NCI-H146 (cell line): ENCODE data around the gene CELA2B.
A peak's percentile ranks its signal among the peaks of the same experiment; 100 is the strongest.
"Not testable (repeated sequence)": the region's sequence is repeated elsewhere in the genome, so short reads cannot be mapped to it uniquely, and the experiment has no call there.

Experiments used
- DNase-seq: peaks from one replicate; lab custom pipeline; 2025; lab: John Stamatoyannopoulos, UW

The CELA2B gene

DNA sequence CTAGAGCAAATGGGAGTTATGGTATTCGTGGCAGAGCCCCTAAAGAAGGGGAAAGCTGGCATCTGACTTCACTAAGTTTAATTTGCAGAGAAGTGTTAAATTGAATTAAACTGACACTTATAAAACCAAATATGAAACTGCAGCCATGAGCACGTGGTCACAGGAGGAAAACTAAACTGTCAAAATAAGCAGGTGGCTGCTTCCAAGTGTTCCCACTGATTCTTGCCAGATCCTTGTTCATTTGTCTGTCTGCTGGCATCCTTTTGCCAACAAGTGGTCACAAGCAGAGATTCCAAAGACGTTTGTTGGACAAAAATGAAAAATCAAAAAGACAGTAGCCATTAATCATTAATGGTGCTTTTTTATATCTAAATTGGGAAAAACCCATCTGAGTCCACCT lies 6.5 kb upstream of the CELA2B start:
- DNase-seq: no peak

DNA sequence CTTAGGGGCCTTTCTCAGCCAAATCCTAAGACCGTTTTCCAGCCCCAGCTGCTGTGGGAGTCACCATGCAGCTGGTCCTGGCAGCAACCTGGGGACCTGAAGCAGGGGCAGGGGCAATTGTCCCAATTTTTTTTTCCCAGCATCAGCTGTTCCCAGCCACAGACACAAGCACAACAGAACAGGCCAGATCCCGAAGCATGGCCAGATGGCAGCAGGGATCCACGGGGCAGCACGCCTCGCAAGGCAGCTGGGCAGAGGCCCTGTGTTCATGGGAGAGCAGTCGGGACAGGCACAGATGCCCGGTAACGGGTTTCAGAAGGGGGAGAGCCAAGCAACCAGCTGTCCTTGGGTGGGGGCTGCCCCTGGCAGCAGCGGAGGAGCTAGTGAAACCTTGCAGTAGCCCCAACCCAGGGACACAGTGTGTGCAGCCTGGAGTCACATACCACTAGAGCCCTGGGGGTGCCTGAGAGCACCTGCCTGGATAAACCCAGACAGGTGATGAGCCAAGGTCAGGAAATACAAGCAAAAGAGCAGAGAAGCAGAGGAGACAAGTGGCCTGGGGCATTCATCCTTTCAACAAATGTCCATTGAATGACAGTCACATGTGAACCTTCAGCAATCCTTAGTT lies 6.0 kb upstream of the CELA2B start:
- DNase-seq: peak; percentile 51

DNA sequence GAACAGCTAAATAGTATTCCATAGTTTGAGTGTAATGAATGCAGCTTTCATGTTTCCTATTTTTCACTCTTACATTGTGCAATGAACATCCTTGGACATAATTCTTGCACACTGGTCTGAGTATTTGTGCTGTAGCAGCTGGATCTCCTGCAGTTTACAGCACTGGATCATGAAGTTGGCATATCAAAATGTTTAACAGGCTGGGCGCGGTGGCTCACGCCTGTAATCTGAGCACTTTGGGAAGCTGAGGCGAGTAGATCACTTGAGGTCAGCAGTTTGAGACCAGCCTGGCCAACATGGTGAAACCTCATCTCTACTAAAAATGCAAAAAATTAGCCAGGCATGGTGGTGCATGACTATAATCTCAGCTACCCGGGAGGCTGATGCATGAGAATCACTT lies 4.8 kb upstream of the CELA2B start:
- DNase-seq: not testable (repeated sequence)

- not testable (repeated sequence) for DNase-seq
Observed at GRCh38 chr1:15471723-15472122, 4.2 kb upstream of the CELA2B start.

DNA sequence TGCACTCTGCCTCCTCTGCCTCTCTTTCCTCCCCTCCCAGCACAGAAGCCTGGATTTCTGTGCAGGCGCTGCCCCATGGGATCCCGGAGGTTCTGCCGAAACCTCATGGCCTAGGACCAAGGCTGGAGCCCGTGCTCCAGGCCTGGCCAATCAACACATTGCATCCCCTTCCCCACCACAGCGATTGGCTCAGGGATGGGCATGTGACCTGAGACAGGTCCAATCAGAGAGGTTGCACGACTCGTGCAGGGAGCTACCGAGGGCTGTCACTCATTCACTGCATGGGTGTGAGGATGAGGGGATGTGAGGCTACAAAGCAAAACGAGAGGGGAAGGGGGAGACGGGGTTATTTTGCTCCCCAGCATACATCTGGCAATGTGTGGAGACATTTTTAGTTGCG lies 3.3 kb upstream of the CELA2B start:
- no peak for DNase-seq

GRCh38 chr1:15476927-15477326 lies 1.0 kb downstream of the CELA2B start:
- DNase-seq: no peak

GRCh38 chr1:15477646-15478212 lies 1.8 kb downstream of the CELA2B start:
- DNase-seq: no peak

DNA sequence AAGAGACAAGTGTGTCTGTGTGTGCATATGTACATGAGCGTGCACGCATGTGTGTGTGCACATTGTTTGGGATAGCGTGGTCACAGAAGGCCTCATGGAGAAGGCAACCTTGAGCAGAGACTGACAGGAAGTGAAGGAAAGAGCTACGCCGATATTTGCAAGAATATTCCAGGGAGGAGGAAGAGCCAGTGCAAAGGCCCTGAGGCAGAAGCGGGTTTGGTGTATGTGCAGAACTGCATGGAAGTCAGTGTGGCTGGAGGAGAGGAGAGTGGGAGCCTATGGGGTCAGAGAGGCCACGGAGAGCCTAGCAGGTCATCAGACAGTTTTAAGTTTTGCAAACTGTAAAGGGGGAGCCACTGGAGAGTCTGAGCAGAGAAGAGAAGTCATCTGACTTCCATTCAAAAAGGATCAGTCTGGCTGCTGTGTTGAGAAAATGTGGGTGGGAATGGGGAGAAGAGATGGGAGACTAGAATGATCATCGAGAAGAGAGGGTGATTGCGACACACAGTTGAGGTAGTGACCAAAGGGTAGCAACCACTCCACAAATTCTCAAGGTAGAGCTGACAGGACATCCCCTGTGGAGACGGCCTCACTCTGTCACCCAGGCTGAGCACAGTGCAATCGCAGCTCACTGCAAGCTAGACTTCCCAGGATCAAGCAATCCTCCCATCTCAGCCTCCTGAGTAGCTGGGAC lies 3.9 kb downstream of the CELA2B start:
- DNase-seq: no peak

DNA sequence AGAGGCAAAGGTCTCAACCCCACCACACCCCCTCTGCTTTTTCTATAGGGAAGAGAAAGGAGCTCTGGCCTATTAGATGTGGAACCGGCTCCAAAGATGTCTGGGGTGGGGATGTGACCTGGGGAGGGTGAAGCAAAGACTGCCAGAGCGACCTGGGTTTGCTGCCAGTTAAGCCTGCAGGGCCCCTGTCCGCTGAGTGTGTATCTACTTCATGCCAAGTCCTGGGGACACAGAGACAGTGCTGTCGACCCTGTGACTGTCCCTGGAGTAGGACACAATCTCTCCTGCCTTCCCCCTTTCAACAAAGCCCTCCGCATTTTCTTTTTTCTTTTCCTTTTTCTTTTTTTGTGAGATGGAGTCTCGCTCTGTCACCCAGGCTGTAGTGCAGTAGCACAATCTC lies 6.6 kb downstream of the CELA2B start:
- not testable (repeated sequence) for DNase-seq

GRCh38 chr1:15482983-15483543 lies 7.2 kb downstream of the CELA2B start:
- not testable (repeated sequence) for DNase-seq

GRCh38 chr1:15483971-15484370 lies 8.1 kb downstream of the CELA2B start:
- no peak for DNase-seq

DNA sequence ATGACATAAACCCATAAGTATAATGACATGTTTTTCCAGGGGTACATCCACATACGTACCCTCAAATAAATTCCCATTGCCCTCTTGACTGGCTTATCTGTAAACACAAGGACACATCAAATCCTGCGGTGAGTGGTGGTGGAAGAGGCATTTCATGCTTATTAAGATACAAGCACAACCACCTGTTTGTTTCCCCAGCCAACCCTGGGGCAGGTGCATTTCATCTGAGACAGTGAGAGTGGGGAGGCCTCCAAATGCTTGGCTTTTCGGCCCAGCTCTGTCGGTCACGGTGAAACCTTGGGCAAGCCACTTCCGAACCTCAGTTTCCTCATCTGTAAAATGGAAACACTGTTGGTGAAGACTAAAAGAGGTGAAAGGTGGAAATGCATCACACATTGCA lies 8.5 kb downstream of the CELA2B start:
- DNase-seq: not testable (repeated sequence)

GRCh38 chr1:15485636-15486035 lies 9.7 kb downstream of the CELA2B start:
- no peak for DNase-seq

DNA sequence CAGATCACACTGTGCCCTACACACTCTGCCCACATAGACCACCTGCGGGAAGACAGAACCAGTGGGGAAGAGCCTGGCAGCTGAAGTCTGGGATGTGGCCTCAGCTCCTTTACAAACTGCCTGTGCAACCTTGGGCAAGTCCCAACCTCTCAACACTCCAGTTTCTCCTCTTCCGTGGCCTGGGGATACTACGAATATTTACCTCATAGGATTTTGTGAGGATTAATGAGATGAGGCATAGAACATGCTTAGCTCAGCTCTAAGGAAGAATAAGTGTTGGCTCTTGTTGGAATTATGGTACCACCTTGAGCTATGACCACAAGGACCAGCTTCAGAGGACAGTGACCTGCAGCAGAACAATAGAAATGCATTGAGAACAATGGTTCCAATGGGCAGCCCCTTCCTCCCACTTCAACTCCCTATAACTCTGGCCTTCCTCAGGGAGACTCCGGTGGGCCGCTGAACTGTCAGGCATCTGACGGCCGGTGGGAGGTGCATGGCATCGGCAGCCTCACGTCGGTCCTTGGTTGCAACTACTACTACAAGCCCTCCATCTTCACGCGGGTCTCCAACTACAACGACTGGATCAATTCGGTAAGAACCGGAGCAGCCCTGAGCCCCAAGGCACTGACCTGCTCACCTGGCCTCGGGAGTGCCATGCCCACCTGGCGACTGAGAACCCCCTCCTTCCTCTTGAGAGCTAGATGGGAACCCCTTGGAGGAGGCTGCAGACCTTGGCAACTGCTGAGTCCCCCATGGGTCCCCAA lies 11.1 kb downstream of the CELA2B start:
- DNase-seq: not testable (repeated sequence)

DNA sequence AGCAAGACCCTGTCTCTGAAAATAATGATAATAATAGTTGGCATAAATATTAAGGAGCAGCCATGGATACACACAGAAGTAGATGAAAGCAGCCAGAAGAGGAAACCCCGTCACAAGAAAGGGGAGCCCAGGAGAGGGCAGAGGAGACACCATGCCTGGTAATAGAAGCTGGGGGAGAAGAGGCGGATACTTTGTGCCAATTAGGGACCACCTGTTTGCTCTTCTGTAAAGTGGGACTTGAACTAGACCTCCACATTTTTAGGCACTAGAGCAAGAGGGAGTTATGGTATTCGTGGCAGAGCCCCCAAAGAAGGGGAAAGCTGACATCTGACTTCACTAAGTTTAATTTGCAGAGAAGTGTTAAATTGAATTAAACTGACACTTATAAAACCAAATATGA lies 12.5 kb downstream of the CELA2B start:
- DNase-seq: no peak

DNA sequence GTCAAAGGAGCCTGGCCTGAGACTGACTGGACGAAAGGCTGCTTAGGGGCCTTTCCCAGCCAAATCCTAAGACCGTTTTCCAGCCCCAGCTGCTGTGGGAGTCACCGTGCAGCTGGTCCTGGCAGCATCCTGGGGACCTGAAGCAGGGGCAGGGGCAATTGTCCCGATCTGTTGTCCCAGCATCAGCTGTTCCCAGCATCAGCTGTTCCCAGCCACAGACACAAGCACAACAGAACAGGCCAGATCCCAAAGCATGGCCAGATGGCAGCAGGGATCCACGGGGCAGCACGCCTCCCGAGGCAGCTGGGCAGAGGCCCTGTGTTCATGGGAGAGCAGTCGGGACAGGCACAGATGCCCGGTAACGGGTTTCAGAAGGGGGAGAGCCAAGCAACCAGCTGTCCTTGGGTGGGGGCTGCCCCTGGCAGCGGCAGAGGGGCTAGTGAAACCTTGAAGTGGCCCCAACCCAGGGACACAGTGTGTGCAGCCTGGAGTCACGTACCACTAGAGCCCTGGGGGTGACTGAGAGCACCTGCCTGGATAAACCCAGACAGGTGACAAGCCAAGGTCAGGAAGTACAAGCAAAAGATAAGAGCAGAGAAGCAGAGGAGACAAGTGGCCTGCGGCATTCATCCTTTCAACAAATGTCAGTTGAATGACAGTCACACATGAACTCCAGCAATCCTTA lies 13.3 kb downstream of the CELA2B start:
- peak; percentile 83 for DNase-seq

DNA sequence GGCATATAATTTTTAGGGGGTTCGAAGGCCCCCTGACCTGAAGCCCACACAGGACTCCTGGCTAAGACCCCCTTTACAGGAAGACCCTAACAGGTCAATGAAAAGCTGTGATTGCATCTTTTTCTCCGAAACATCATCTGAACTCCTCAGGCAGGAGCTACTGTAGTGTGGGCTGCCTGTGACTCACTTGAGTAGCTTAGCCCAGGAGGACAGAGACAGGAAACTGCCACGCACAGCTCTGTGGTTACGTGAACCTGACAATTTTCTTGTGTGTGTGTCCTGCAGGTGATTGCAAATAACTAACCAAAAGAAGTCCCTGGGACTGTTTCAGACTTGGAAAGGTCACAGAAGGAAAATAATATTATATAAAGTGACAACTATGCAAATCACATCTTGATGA lies 15.1 kb downstream of the CELA2B start:
- not testable (repeated sequence) for DNase-seq

DNA sequence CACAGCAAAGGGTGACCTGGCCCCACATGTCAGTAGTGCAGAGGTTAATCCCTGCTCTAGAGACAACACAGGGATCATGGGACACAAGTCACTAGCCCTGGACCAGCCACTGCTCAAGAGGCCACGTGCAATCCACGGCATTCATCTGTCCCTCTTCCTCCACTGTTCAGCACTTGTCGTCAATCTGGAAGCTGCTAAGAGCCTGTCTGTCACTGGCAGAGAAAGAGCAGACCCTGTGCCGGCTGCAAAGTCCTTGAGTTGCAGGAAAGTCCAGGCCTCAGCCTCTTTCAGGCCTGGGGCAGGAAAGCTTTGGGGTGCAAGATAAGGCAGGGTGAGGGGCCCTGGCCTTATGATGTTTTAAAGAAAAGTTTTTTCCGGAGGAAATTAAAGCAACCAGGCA lies 16.7 kb downstream of the CELA2B start:
- DNase-seq: no peak

GRCh38 chr1:15493869-15494390 lies 18.0 kb downstream of the CELA2B start:
- no peak for DNase-seq

GRCh38 chr1:15500184-15501178 lies 24.6 kb downstream of the CELA2B start:
- no peak for DNase-seq
